NOMO-1 (cell line): ENCODE data around the gene PTPRCAP.
"Not testable (repeated sequence)": the region's sequence is repeated elsewhere in the genome, so short reads cannot be mapped to it uniquely, and the experiment has no call there.

Experiments
- DNase-seq, 2 experiments: peaks; one replicate each; lab custom pipeline; 2025; ENCODE audit not compliant: unreplicated experiment in 2 of 2; lab: John Stamatoyannopoulos, UW

Gene PTPRCAP

GRCh38 chr11:67437082-67437808 is at the start of gene PTPRCAP:
PTPRCAP (minus strand) TSS chr11:67437682; CDS start chr11:67437619, 63 bp downstream.
- no peak for DNase-seq

GRCh38 chr11:67486481-67487195 is 49.2 kb upstream of the PTPRCAP start:
- DNase-seq = no peak

GRCh38 chr11:67485873-67486361 is 48.4 kb upstream of the PTPRCAP start:
- DNase-seq = not testable (repeated sequence)

- peak; percentile 49 to 58 for DNase-seq
These were observed 47.4 kb upstream of the PTPRCAP start for GRCh38 chr11:67484847-67485311.

- DNase-seq = no peak
These were observed 46.6 kb upstream of the PTPRCAP start for GRCh38 chr11:67483831-67484665.

GRCh38 chr11:67482827-67483798 is 45.6 kb upstream of the PTPRCAP start, which contains the start of gene AIP:
AIP (plus strand) TSS chr11:67483026; CDS start chr11:67483159, 133 bp downstream.
- peak; percentile 98 to 99 for DNase-seq

GRCh38 chr11:67482275-67482826 is 44.9 kb upstream of the PTPRCAP start:
- DNase-seq = peak; percentile 90 to 91

GRCh38 chr11:67477344-67478050 is 40.0 kb upstream of the PTPRCAP start:
- not testable (repeated sequence) for DNase-seq

GRCh38 chr11:67476692-67477091 is 39.2 kb upstream of the PTPRCAP start:
- DNase-seq = not testable (repeated sequence)

- no peak for DNase-seq
These were observed 35.4 kb upstream of the PTPRCAP start for GRCh38 chr11:67472882-67473281.

GRCh38 chr11:67470337-67471002 is 33.0 kb upstream of the PTPRCAP start:
- no peak for DNase-seq

- no peak for DNase-seq
These were observed 32.0 kb upstream of the PTPRCAP start for GRCh38 chr11:67469508-67469811.

GRCh38 chr11:67468759-67469507 is 31.5 kb upstream of the PTPRCAP start, which contains the start of gene TMEM134:
TMEM134 (minus strand) TSS chr11:67469251; CDS start chr11:67469192, 59 bp downstream.
- peak; percentile 85 to 91 for DNase-seq

- no peak for DNase-seq
These were observed 30.9 kb upstream of the PTPRCAP start for GRCh38 chr11:67468456-67468758.

GRCh38 chr11:67468056-67468455 is 30.6 kb upstream of the PTPRCAP start:
- no peak for DNase-seq

- no peak for DNase-seq
These were observed 29.7 kb upstream of the PTPRCAP start for GRCh38 chr11:67466962-67467771.

GRCh38 chr11:67466367-67466766 is 28.9 kb upstream of the PTPRCAP start:
- DNase-seq = no peak
